ENCODE measurements around the gene VPS11. TPM values are rescaled to one million over a fixed set of nuclear protein-coding genes. Genes with fewer than 3 reads are reported as not detected.

The VPS11 gene
- total RNA-seq, 4 donors from 2014 or later: 27.4 to 40.2 (median 32.4) TPM

DNA sequence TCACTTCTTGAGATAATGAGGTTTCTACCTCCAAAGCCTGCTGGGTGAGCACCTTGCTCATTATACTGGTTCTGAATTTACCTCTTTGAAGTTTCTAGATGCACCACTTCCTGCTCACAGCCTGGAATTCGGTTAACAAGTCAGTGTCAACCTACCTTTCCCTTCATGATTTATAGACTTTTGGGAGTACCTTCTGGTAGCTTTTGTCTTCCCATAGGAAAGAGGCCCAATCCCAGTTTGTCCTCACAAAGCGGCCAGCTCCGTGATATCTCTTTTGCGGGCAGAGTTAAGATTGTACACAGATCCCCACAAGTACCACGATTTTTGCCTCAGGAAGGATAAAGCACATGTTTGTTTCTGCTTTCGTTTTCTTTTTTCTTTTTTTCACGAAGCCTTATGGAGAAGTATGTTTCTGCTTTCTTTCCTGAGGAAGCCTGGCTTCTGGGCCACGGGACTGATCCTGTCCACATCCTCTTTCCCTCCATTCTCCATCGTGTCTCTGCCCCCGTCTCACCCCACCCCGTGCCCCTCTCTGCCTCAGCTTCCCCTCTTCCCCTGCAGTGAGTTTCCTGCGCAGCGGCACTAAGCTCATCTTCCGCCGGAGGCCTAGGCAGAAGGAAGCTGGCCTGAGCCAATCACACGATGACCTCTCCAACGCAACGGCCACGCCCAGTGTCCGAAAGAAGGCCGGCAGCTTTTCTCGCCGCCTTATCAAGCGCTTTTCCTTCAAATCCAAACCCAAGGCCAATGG lies 48.0 kb downstream of the VPS11 start:
- Histone ChIP-seq H3K4me1 (peaks cover 3 to 5% (median 4%) of the 10 kb centered on the region in 4 donors), H3K9me3 (no peaks in the 10 kb centered on the region), H3K36me3 (peaks cover 33 to 73% (median 65%) of the 10 kb centered on the region in 4 donors), H3K27ac (replicated peaks in 1 of 4) (peak overlapping the region in 3 of 4 donors; percentile 27 to 36 (median 35)), H3K4me3 (no peak overlapping the region), H3K27me3 (no peaks in the 10 kb centered on the region)
- 63% methylated on average over 24 of the region's 24 CpGs for WGBS
- intact Hi-C loops (cut with DNase I): no loop called here
- no peak for DNase-seq (ENCODE audit: extremely low spot score)
- TF ChIP-seq POLR2A (IDR thresholded peaks at IDR 0.05; ENCODE audit: low read depth) (no peak), CTCF (IDR thresholded peaks at IDR 0.05) (no peak), EP300 (IDR thresholded peaks at IDR 0.05) (no peak), POLR2AphosphoS5 (IDR thresholded peaks at IDR 0.05) (no peak)

DNA sequence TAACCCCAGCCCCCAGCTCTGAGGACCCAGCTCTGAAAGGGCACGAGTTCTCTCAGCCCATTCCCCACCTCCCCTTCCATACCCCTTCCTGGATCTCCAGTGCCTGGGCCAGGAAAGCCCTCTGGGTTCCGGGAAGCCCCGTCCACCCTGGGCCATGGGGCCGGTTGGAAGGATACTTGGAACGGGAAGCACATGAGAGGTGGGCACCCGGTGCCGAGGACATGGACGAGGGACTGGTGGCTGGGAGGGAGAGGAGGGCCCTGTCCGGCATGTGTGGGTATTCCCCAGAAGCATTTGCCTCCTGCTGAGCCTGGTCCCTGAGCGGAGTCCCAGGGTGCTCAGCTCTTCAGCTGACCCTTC lies 48.6 kb downstream of the VPS11 start:
- 88% methylated on average over 10 of the region's 10 CpGs for WGBS
- TF ChIP-seq CTCF (IDR thresholded peaks at IDR 0.05) (no peak), EP300 (IDR thresholded peaks at IDR 0.05) (no peak), POLR2AphosphoS5 (IDR thresholded peaks at IDR 0.05) (no peak), POLR2A (IDR thresholded peaks at IDR 0.05; ENCODE audit: low read depth) (no peak)
- H3K27ac ChIP-seq (replicated peaks in 1 of 4): peak overlapping the region in 3 of 4 donors; percentile 27 to 36 (median 35)
- H3K9me3 ChIP-seq: no peaks in the 10 kb centered on the region
- intact Hi-C loops (cut with DNase I): no loop called here
- no peak for DNase-seq (ENCODE audit: extremely low spot score)
- H3K36me3 ChIP-seq: peaks cover 31 to 68% (median 59%) of the 10 kb centered on the region in 4 donors
- H3K4me1 ChIP-seq: peaks cover 6 to 8% (median 7%) of the 10 kb centered on the region in 4 donors
- H3K4me3 ChIP-seq: no peak overlapping the region
- H3K27me3 ChIP-seq: no peaks in the 10 kb centered on the region

DNA sequence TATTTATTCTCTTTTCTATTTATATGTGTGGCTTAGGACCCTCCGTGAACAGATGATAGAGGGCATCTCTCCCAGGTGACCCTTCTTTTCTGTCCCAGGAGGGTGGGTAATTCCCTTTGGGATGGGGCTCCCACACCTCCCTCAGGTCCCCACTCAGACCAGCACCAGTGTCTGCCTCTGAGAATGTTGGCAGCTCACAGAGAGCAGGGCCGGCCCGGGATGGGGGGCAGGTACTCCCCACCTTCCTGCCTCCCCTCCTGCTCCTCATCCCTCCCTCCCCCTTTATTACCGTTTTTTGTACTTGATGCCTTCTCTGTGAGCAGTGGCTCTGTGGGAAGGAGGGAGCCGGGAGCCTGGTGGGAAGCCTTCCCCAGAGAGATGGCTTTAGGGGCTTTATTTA lies 49.0 kb downstream of the VPS11 start:
- Histone ChIP-seq H3K4me3 (no peak overlapping the region), H3K27ac (replicated peaks in 1 of 4) (no peak overlapping the region), H3K27me3 (no peaks in the 10 kb centered on the region), H3K36me3 (peaks cover 28 to 64% (median 55%) of the 10 kb centered on the region in 4 donors), H3K4me1 (peaks cover 6 to 8% (median 7%) of the 10 kb centered on the region in 4 donors), H3K9me3 (no peaks in the 10 kb centered on the region)
- intact Hi-C loops (cut with DNase I): no loop called here
- WGBS: 71% methylated on average over 5 of the region's 5 CpGs
- TF ChIP-seq POLR2AphosphoS5 (IDR thresholded peaks at IDR 0.05): no peak
- TF ChIP-seq CTCF (IDR thresholded peaks at IDR 0.05): no peak
- TF ChIP-seq POLR2A (IDR thresholded peaks at IDR 0.05; ENCODE audit: low read depth): no peak
- TF ChIP-seq EP300 (IDR thresholded peaks at IDR 0.05): no peak
- DNase-seq (ENCODE audit: extremely low spot score): no peak

GRCh38 chr11:119117004-119117706 lies 49.5 kb downstream of the VPS11 start:
- DNase-seq (ENCODE audit: extremely low spot score): no peak
- H3K36me3 ChIP-seq: peaks cover 22 to 58% (median 50%) of the 10 kb centered on the region in 4 donors
- no peaks in the 10 kb centered on the region for H3K27me3 ChIP-seq
- 86% methylated on average over 3 of the region's 3 CpGs for WGBS
- H3K27ac ChIP-seq (replicated peaks in 1 of 4): no peak overlapping the region
- no peaks in the 10 kb centered on the region for H3K9me3 ChIP-seq
- TF ChIP-seq POLR2AphosphoS5 (IDR thresholded peaks at IDR 0.05) (no peak), EP300 (IDR thresholded peaks at IDR 0.05) (no peak), CTCF (IDR thresholded peaks at IDR 0.05) (no peak), POLR2A (IDR thresholded peaks at IDR 0.05; ENCODE audit: low read depth) (no peak)
- no peak overlapping the region for H3K4me3 ChIP-seq
- H3K4me1 ChIP-seq: peaks cover 9 to 12% (median 10%) of the 10 kb centered on the region in 4 donors
- intact Hi-C loops (cut with DNase I): no loop called here
